HEK293 (cell line): ENCODE data around the gene PMF1.

Source experiments
- GLIS1 ChIP-seq: fragments of 450-650 bp; formaldehyde crosslinking; IDR thresholded peaks from 2 replicates; pipeline ENCODE4 v1.5.1; 2016; ENCODE audit warnings: missing biosample characterization, missing genetic modification characterization
- GLIS2 ChIP-seq: fragments of 450-650 bp; formaldehyde crosslinking; IDR thresholded peaks from 2 replicates; pipeline ENCODE4 v1.5.1; 2016; ENCODE audit warnings: missing biosample characterization, missing genetic modification characterization
- HOXA7 ChIP-seq: sonication (generic); formaldehyde crosslinking; IDR thresholded peaks from 2 replicates; pipeline ENCODE4 v1.8.1; 2022; ENCODE audit warnings: missing genetic modification reagents, borderline replicate concordance
- KLF9 ChIP-seq: fragments of 450-650 bp; formaldehyde crosslinking; IDR thresholded peaks from 2 replicates; pipeline ENCODE4 v1.5.1; 2016; ENCODE audit warnings: missing biosample characterization, missing genetic modification characterization, low read depth
- PRDM10 ChIP-seq: fragments of 450-650 bp; formaldehyde crosslinking; IDR thresholded peaks from 2 replicates; pipeline ENCODE4 v1.5.1; 2016; ENCODE audit warnings: missing biosample characterization, missing genetic modification characterization
- SCRT2 ChIP-seq: fragments of 450-650 bp; formaldehyde crosslinking; IDR thresholded peaks from 2 replicates; pipeline ENCODE4 v1.5.1; 2016; ENCODE audit warnings: missing biosample characterization, missing genetic modification characterization
- SP3 ChIP-seq: fragments of 450-650 bp; formaldehyde crosslinking; IDR thresholded peaks from 2 replicates; pipeline ENCODE4 v1.5.1; 2016; ENCODE audit warnings: missing biosample characterization, missing genetic modification characterization
- TCF7L2 ChIP-seq: IDR thresholded peaks from 2 replicates; pipeline ENCODE4 v1.6.1; 2011; ENCODE audit warnings: low read depth, mild to moderate bottlenecking, inconsistent platforms, low read length, moderate library complexity, borderline replicate concordance
- TRIM28 ChIP-seq: IDR thresholded peaks from 2 replicates; pipeline ENCODE4 v1.6.1; 2011; ENCODE audit warnings: low read length, control low read depth, borderline replicate concordance
- ZBTB21 ChIP-seq: fragments of 450-650 bp; formaldehyde crosslinking; IDR thresholded peaks from 2 replicates; pipeline ENCODE4 v1.5.1; 2017; ENCODE audit warnings: missing biosample characterization, missing genetic modification characterization
- ZEB2 ChIP-seq: fragments of 450-650 bp; formaldehyde crosslinking; IDR thresholded peaks from 2 replicates; pipeline ENCODE4 v1.5.1; 2016; ENCODE audit warnings: missing biosample characterization, missing genetic modification characterization
- ZFP41 ChIP-seq: fragments of 450-650 bp; formaldehyde crosslinking; IDR thresholded peaks from 2 replicates; pipeline ENCODE4 v1.5.1; 2016; ENCODE audit warnings: missing biosample characterization, missing genetic modification characterization, borderline replicate concordance
- ZIC2 ChIP-seq: fragments of 450-650 bp; formaldehyde crosslinking; IDR thresholded peaks from 2 replicates; pipeline ENCODE4 v1.5.1; 2016; ENCODE audit warnings: missing biosample characterization, missing genetic modification characterization
- ZNF2 ChIP-seq: fragments of 450-650 bp; formaldehyde crosslinking; IDR thresholded peaks from 2 replicates; pipeline ENCODE4 v1.5.1; 2016; ENCODE audit warnings: missing biosample characterization, missing genetic modification characterization
- ZNF202 ChIP-seq: fragments of 450-650 bp; formaldehyde crosslinking; IDR thresholded peaks from 2 replicates; pipeline ENCODE4 v1.5.1; 2016; ENCODE audit warnings: missing biosample characterization, missing genetic modification characterization, borderline replicate concordance
- ZNF239 ChIP-seq: fragments of 450-650 bp; formaldehyde crosslinking; IDR thresholded peaks from 2 replicates; pipeline ENCODE4 v1.5.1; 2016; ENCODE audit warnings: missing biosample characterization, missing genetic modification characterization
- ZNF302 ChIP-seq: fragments of 450-650 bp; formaldehyde crosslinking; IDR thresholded peaks from 2 replicates; pipeline ENCODE4 v1.5.1; 2016; ENCODE audit warnings: missing biosample characterization, missing genetic modification characterization, low read depth
- ZNF324 ChIP-seq: fragments of 450-650 bp; formaldehyde crosslinking; IDR thresholded peaks from 2 replicates; pipeline ENCODE4 v1.5.1; 2016; ENCODE audit warnings: missing biosample characterization, missing genetic modification characterization
- ZNF354C ChIP-seq: fragments of 450-650 bp; formaldehyde crosslinking; IDR thresholded peaks from 2 replicates; pipeline ENCODE4 v1.5.1; 2016; ENCODE audit warnings: missing biosample characterization, missing genetic modification characterization, low read depth, borderline replicate concordance
- ZNF391 ChIP-seq: fragments of 450-650 bp; formaldehyde crosslinking; IDR thresholded peaks from 2 replicates; pipeline ENCODE4 v1.5.1; 2016; ENCODE audit warnings: low read depth, missing biosample characterization, missing genetic modification characterization, borderline replicate concordance
- ZNF473 ChIP-seq: fragments of 450-650 bp; formaldehyde crosslinking; IDR thresholded peaks from 2 replicates; pipeline ENCODE4 v1.5.1; 2017; ENCODE audit warnings: missing biosample characterization, missing genetic modification characterization
- ZNF488 ChIP-seq: fragments of 450-650 bp; formaldehyde crosslinking; IDR thresholded peaks from 2 replicates; pipeline ENCODE4 v1.5.1; 2016; ENCODE audit warnings: missing biosample characterization, missing genetic modification characterization
- ZNF548 ChIP-seq: fragments of 450-650 bp; formaldehyde crosslinking; IDR thresholded peaks from 2 replicates; pipeline ENCODE4 v1.5.1; 2016; ENCODE audit warnings: missing biosample characterization, missing genetic modification characterization
- ZNF747 ChIP-seq: fragments of 450-650 bp; formaldehyde crosslinking; IDR thresholded peaks from 2 replicates; pipeline ENCODE4 v1.5.1; 2016; ENCODE audit warnings: missing biosample characterization, missing genetic modification characterization
- ZNF76 ChIP-seq: fragments of 450-650 bp; formaldehyde crosslinking; IDR thresholded peaks from 2 replicates; pipeline ENCODE4; 2016; ENCODE audit warnings: low read depth, missing biosample characterization, missing genetic modification characterization, borderline replicate concordance
- ZNF830 ChIP-seq: fragments of 450-650 bp; IDR thresholded peaks from 2 replicates; pipeline ENCODE4 v1.5.0; 2018; ENCODE audit warnings: missing biosample characterization, missing genetic modification characterization, low read depth, mild to moderate bottlenecking, moderate library complexity
- ZNF837 ChIP-seq: fragments of 450-650 bp; formaldehyde crosslinking; IDR thresholded peaks from 2 replicates; pipeline ENCODE4 v1.5.1; 2016; ENCODE audit warnings: missing biosample characterization, missing genetic modification characterization
- ZSCAN5A ChIP-seq: fragments of 450-650 bp; formaldehyde crosslinking; IDR thresholded peaks from 2 replicates; pipeline ENCODE4 v1.5.1; 2016; ENCODE audit warnings: missing biosample characterization, missing genetic modification characterization
- TF ChIP-seq, protein P1 (sequence below): fragments of 450-650 bp; formaldehyde crosslinking; IDR thresholded peaks from 2 replicates; pipeline ENCODE4 v1.5.1; 2016; ENCODE audit warnings: missing biosample characterization, missing genetic modification characterization
- TF ChIP-seq, protein P2 (sequence below): fragments of 450-650 bp; formaldehyde crosslinking; IDR thresholded peaks from 2 replicates; pipeline ENCODE4 v1.5.1; 2016; ENCODE audit warnings: missing biosample characterization, missing genetic modification characterization

Gene PMF1

DNA sequence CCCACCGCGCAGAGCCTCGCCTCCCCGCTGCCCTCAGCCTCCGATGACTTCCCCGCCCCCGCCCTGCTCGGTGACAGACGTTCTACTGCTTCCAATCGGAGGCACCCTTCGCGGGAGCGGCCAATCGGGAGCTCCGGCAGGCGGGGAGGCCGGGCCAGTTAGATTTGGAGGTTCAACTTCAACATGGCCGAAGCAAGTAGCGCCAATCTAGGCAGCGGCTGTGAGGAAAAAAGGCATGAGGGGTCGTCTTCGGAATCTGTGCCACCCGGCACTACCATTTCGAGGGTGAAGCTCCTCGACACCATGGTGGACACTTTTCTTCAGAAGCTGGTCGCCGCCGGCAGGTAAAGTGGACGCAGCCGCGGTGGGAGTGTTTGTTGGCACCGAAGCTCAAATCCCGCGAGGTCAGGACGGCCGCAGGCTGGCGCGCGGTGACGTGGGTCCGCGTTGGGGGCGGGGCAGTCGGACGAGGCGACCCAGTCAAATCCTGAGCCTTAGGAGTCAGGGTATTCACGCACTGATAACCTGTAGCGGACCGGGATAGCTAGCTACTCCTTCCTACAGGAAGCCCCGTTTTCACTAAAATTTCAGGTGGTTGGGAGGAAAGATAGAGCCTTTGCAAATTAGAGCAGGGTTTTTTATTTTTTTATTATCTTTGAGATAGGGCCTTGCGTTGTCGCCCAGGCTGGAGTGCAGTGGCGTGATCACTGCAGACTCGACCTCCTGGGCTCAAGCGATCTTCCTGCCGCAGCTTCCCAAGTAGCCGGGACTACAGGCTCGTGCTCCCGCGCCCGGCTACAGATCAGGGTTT lies at the start of gene PMF1 (continued):
- TF ChIP-seq GLIS1 (tag by site-specific recombination) (peak; percentile 36; the same call in 1 of the 2 replicates), TRIM28 (peak; percentile 30; the same call in 1 of the 2 replicates), KLF9 (tag by site-specific recombination) (peak; percentile 87), ZNF239 (tag by site-specific recombination) (no peak), ZNF747 (tag by site-specific recombination) (no peak), ZNF473 (no peak), HOXA7 (CRISPR knock-in tag) (no peak), ZNF354C (tag by site-specific recombination) (no peak), ZNF548 (no peak), ZSCAN5A (tag by site-specific recombination) (0 out of 2 replicates have a peak, but pooled peaks have one; percentile 34), ZNF302 (no peak), ZNF830 (tag by site-specific recombination) (no peak), ZNF202 (tag by site-specific recombination) (no peak), ZBTB21 (tag by site-specific recombination) (peak; percentile 64), ZEB2 (tag by site-specific recombination) (peak; percentile 84), TCF7L2 (no peak), PRDM10 (tag by site-specific recombination) (peak; percentile 93), GLIS2 (tag by site-specific recombination) (no peak), ZNF488 (no peak), ZNF837 (no peak), ZNF324 (tag by site-specific recombination) (peak; percentile 86), SCRT2 (tag by site-specific recombination) (peak; percentile 97), ZNF76 (peak; percentile 63; the same call in 1 of the 2 replicates), ZFP41 (tag by site-specific recombination) (no peak), ZNF2 (tag by site-specific recombination) (peak; percentile 94), ZIC2 (tag by site-specific recombination) (0 out of 2 replicates have a peak, but pooled peaks have one; percentile 54), SP3 (tag by site-specific recombination) (peak; percentile 90), ZNF391 (tag by site-specific recombination) (peak; percentile 22; the same call in 1 of the 2 replicates)
- TF ChIP-seq, protein P1, sequence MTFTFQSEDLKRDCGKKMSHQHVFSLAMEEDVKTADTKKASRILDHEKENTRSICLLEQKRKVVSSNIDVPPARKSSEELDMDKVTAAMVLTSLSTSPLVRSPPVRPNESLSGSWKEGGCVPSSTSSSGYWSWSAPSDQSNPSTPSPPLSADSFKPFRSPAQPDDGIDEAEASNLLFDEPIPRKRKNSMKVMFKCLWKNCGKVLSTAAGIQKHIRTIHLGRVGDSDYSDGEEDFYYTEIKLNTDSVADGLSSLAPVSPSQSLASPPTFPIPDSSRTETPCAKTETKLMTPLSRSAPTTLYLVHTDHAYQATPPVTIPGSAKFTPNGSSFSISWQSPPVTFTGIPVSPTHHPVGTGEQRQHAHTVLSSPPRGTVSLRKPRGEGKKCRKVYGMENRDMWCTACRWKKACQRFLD (tag by site-specific recombination) = no peak
- TF ChIP-seq, protein P2, sequence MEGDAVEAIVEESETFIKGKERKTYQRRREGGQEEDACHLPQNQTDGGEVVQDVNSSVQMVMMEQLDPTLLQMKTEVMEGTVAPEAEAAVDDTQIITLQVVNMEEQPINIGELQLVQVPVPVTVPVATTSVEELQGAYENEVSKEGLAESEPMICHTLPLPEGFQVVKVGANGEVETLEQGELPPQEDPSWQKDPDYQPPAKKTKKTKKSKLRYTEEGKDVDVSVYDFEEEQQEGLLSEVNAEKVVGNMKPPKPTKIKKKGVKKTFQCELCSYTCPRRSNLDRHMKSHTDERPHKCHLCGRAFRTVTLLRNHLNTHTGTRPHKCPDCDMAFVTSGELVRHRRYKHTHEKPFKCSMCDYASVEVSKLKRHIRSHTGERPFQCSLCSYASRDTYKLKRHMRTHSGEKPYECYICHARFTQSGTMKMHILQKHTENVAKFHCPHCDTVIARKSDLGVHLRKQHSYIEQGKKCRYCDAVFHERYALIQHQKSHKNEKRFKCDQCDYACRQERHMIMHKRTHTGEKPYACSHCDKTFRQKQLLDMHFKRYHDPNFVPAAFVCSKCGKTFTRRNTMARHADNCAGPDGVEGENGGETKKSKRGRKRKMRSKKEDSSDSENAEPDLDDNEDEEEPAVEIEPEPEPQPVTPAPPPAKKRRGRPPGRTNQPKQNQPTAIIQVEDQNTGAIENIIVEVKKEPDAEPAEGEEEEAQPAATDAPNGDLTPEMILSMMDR (tag by site-specific recombination) = no peak
